RWPE2 (cell line): Measurements from ENCODE around the gene HECW1.

ENCODE experiments used
- ATAC-seq: fragments of 200-7000 bp; cut with Tn5 transposase; 3 replicates; pipeline ENCODE4 v1.9.1; 2021; ENCODE audit warnings: low read depth
- DNase-seq: peaks from one replicate; pipeline ENCODE4 v3.0.0-alpha.2; 2020; ENCODE audit warnings: low spot score
- H3K27ac ChIP-seq: fragments of 450-650 bp; 2 replicates; pipeline ENCODE4 v1.5.1; 2017; ENCODE audit warnings: mild to moderate bottlenecking; ENCODE audit not compliant: poor library complexity, severe bottlenecking
- H3K27me3 ChIP-seq: fragments of 250-450 bp; sonication (Bioruptor Pico); 2 replicates; pipeline ENCODE4 v1.5.1; 2021; ENCODE audit warnings: mild to moderate bottlenecking, moderate library complexity; ENCODE audit not compliant: insufficient read depth, poor library complexity, severe bottlenecking
- H3K36me3 ChIP-seq: fragments of 250-450 bp; sonication (Bioruptor Pico); 2 replicates; pipeline ENCODE4 v1.5.1; 2020; ENCODE audit warnings: low read depth, mild to moderate bottlenecking, moderate library complexity
- H3K4me1 ChIP-seq: fragments of 250-450 bp; sonication (Bioruptor Pico); 2 replicates; pipeline ENCODE4 v1.5.1; 2021; ENCODE audit warnings: mild to moderate bottlenecking, moderate library complexity; ENCODE audit not compliant: insufficient read depth, poor library complexity, severe bottlenecking
- H3K4me3 ChIP-seq: fragments of 250-450 bp; sonication (Bioruptor Pico); 2 replicates; pipeline ENCODE4 v1.5.1; 2021; ENCODE audit warnings: mild to moderate bottlenecking, moderate library complexity; ENCODE audit not compliant: severe bottlenecking
- H3K9me3 ChIP-seq: fragments of 250-450 bp; sonication (Bioruptor Pico); 2 replicates; pipeline ENCODE4 v1.5.1; 2021; ENCODE audit warnings: mild to moderate bottlenecking, moderate library complexity; ENCODE audit not compliant: severe bottlenecking
- CTCF ChIP-seq: fragments of 450-650 bp; IDR thresholded peaks from one replicate; pipeline ENCODE4 v1.5.1; 2017; ENCODE audit warnings: mild to moderate bottlenecking, moderate library complexity; ENCODE audit not compliant: poor library complexity, severe bottlenecking

Gene HECW1

GRCh38 chr7:43076606-43077005 is 35.8 kb upstream of the HECW1 start:
- H3K27me3 ChIP-seq, result no peaks in the 10 kb centered on the region
- ATAC-seq, result no peak
- peaks cover 6% of the 10 kb centered on the region for H3K4me1 ChIP-seq

GRCh38 chr7:43077285-43077684 is 35.2 kb upstream of the HECW1 start:
- no peak for DNase-seq
- no peak overlapping the region for H3K27ac ChIP-seq
- no peak for TF ChIP-seq CTCF

More at GRCh38 chr7:43076606-43077005, 35.8 kb upstream of the HECW1 start:
- no peak for DNase-seq
- Histone ChIP-seq H3K27ac (no peak overlapping the region), H3K4me3 (no peak overlapping the region), H3K9me3 (no peaks in the 10 kb centered on the region), H3K36me3 (no peaks in the 10 kb centered on the region)
- no peak for TF ChIP-seq CTCF

GRCh38 chr7:43077732-43078391 is 34.6 kb upstream of the HECW1 start:
- Histone ChIP-seq H3K4me1 (peaks cover 6% of the 10 kb centered on the region), H3K27ac (no peak overlapping the region), H3K4me3 (no peak overlapping the region), H3K9me3 (no peaks in the 10 kb centered on the region), H3K36me3 (no peaks in the 10 kb centered on the region), H3K27me3 (no peaks in the 10 kb centered on the region)
- no peak for DNase-seq
- no peak for TF ChIP-seq CTCF
- peak; percentile 61; the same call in 2 of the 3 replicates for ATAC-seq

More at GRCh38 chr7:43077285-43077684, 35.2 kb upstream of the HECW1 start:
- Histone ChIP-seq H3K36me3 (no peaks in the 10 kb centered on the region), H3K4me3 (no peak overlapping the region), H3K9me3 (no peaks in the 10 kb centered on the region), H3K4me1 (peaks cover 6% of the 10 kb centered on the region), H3K27me3 (no peaks in the 10 kb centered on the region)
- ATAC-seq, result no peak

- H3K27ac ChIP-seq, result no peak overlapping the region
- DNase-seq (no peak), ATAC-seq (no peak)
- H3K4me1 ChIP-seq, result peaks cover 6% of the 10 kb centered on the region
- no peak for TF ChIP-seq CTCF
- no peaks in the 10 kb centered on the region for H3K36me3 ChIP-seq
- no peaks in the 10 kb centered on the region for H3K27me3 ChIP-seq
- no peak overlapping the region for H3K4me3 ChIP-seq
- H3K9me3 ChIP-seq, result no peaks in the 10 kb centered on the region
Measured at GRCh38 chr7:43078794-43079193, 33.7 kb upstream of the HECW1 start.

GRCh38 chr7:43081603-43082002 is 30.8 kb upstream of the HECW1 start:
- ATAC-seq, result no peak
- Histone ChIP-seq H3K4me3 (no peak overlapping the region), H3K9me3 (no peaks in the 10 kb centered on the region), H3K27ac (no peak overlapping the region), H3K4me1 (peaks cover 6% of the 10 kb centered on the region), H3K27me3 (no peaks in the 10 kb centered on the region), H3K36me3 (no peaks in the 10 kb centered on the region)
- no peak for DNase-seq
- no peak for TF ChIP-seq CTCF
